T-helper 2 cell treated with Interferon-gamma antibody and Interleukin-4, amounts not matched to agents 5 μg/mL and 100 μg/mL, for 36 hours (primary cell): ENCODE measurements around the gene KMT2E.
"Not testable (repeated sequence)": the region's sequence is repeated elsewhere in the genome, so short reads cannot be mapped to it uniquely, and the experiment has no call there.

ENCODE experiments used
- DNase-seq: peaks from one replicate; pipeline ENCODE4 v3.0.0; 2021; ENCODE audit warnings: low spot score
- H3K27ac Mint-ChIP-seq: one replicate; pipeline ENCODE4 v1.8.0; 2021; ENCODE audit warnings: mild to moderate bottlenecking, mixed read lengths
- H3K27me3 Mint-ChIP-seq: one replicate; pipeline ENCODE4 v1.8.0; 2021; ENCODE audit warnings: low read depth, mixed read lengths
- H3K36me3 Mint-ChIP-seq: one replicate; pipeline ENCODE4 v1.8.0; 2021; ENCODE audit warnings: low read depth, mixed read lengths
- H3K4me1 Mint-ChIP-seq: one replicate; pipeline ENCODE4 v1.8.0; 2021; ENCODE audit warnings: low read depth, mixed read lengths
- H3K4me3 Mint-ChIP-seq: one replicate; pipeline ENCODE4 v1.8.0; 2022; ENCODE audit warnings: mild to moderate bottlenecking, moderate library complexity, mixed read lengths
- H3K9me3 Mint-ChIP-seq: one replicate; pipeline ENCODE4 v1.8.0; 2021; ENCODE audit warnings: mixed read lengths

KMT2E gene, protein sequence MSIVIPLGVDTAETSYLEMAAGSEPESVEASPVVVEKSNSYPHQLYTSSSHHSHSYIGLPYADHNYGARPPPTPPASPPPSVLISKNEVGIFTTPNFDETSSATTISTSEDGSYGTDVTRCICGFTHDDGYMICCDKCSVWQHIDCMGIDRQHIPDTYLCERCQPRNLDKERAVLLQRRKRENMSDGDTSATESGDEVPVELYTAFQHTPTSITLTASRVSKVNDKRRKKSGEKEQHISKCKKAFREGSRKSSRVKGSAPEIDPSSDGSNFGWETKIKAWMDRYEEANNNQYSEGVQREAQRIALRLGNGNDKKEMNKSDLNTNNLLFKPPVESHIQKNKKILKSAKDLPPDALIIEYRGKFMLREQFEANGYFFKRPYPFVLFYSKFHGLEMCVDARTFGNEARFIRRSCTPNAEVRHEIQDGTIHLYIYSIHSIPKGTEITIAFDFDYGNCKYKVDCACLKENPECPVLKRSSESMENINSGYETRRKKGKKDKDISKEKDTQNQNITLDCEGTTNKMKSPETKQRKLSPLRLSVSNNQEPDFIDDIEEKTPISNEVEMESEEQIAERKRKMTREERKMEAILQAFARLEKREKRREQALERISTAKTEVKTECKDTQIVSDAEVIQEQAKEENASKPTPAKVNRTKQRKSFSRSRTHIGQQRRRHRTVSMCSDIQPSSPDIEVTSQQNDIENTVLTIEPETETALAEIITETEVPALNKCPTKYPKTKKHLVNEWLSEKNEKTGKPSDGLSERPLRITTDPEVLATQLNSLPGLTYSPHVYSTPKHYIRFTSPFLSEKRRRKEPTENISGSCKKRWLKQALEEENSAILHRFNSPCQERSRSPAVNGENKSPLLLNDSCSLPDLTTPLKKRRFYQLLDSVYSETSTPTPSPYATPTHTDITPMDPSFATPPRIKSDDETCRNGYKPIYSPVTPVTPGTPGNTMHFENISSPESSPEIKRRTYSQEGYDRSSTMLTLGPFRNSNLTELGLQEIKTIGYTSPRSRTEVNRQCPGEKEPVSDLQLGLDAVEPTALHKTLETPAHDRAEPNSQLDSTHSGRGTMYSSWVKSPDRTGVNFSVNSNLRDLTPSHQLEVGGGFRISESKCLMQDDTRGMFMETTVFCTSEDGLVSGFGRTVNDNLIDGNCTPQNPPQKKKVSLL (N-terminal part only)

DNA sequence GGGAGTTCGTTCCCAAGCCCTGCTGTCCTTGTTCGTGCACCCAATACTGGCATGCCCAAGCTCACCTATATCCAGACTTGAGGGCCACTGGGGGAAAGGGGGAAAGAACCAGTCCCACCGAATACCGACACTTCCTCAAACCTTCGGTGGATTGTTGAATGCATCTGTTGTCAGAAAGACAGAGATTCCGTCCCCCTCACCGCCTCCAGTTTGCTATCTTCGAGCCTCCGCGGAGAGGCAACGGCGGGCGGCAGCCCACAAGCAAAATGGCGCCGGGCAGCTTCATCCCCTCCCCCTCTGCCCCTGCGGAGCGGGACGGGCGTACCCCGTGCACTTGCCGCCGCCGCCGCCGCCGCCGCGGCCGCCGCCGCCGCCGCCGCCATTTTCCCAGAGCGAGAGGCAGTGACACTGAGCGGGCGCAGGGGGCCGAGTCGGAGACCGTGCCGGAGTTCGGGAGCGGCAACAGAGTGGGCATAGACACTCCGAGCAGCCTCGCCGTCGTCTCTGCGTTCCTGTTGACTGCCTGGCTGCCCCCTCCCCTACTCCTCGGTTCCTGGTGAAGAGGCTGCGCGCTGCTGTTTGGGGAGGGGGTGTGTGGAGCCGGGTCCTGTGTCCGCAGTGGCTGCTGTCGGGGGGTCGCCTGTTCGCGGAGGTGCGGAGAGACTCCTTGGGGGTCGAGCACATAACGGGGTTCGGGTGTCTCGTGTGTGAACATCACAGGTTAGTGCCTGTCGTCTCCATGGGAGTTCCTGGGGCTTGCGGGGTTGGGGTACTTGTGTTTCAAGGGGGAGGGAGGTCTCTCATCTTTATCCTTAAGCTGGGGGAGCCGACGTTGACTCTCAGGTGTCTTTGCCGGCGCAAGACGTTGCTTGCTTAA is at the start of gene KMT2E:
Gene KMT2E, plus strand, starts transcription at position 390 of the 877 bp plus-strand sequence. CDS start 26,748 bp downstream, outside the sequence.
- Mint-ChIP-seq H3K9me3 (no peaks in the 10 kb centered on the region), H3K4me1 (peaks cover 29% of the 10 kb centered on the region), H3K4me3 (peak within 1 kb of the TSS; percentile 99), H3K36me3 (peaks cover 54% of the 10 kb centered on the region), H3K27ac (peak within 1 kb of the TSS; percentile 100), H3K27me3 (peaks cover 4% of the 10 kb centered on the region)
- peak; percentile 90 for DNase-seq

DNA sequence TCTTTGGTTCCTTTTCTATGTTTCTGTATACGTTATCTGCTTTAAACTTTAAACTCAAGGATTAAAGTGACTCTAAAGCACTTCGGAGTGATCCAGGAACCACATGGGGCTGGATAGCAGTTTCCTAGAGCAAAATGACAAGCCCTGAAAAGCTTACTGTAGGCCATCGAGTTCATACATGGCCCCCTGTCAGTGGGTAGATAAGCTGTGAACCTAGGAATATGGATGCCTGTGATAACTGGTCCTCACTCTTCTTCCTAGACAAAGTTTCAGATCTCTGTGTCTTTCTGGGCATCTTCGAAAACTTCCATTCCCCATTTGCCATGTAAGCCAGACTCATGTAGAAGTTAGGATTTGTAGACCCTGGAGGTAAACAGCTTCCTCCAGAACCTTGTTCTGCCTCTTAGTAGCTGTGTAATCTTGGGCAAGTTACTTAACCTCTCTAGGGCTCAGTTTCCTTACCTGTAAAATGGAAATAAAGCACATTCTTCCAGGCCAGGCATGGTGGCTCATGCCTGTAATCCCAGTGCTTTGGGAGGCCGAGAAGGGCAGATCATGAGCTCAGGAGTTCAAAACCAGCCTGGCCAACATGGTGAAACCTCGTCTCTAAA is 49.3 kb upstream of the KMT2E start:
- peaks cover 11% of the 10 kb centered on the region for H3K9me3 Mint-ChIP-seq
- H3K27ac Mint-ChIP-seq: no peak overlapping the region
- no peak for DNase-seq
- no peaks in the 10 kb centered on the region for H3K27me3 Mint-ChIP-seq
- H3K4me1 Mint-ChIP-seq: peaks cover 24% of the 10 kb centered on the region
- H3K4me3 Mint-ChIP-seq: no peak overlapping the region
- H3K36me3 Mint-ChIP-seq: peaks cover 35% of the 10 kb centered on the region

DNA sequence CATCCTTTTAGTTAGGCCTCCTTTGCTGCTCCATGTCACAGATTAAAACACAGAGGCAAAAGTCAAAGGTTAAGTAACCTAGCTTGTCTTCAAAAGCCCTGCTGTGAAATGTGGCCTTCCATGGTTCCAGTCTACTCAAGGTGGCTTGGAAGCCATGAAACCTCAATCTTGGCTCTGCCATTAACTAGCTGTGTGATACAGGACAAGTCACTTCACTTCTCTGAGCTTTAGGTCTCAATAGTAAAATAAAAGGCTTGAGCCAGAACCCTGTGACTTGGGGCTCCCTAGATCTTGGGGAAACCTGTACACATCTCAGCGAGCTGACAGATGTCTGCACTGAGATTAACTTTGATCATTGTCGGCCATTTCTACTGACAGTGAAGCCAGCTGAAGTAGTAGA is 48.0 kb upstream of the KMT2E start:
- no peaks in the 10 kb centered on the region for H3K27me3 Mint-ChIP-seq
- no peak overlapping the region for H3K27ac Mint-ChIP-seq
- peaks cover 21% of the 10 kb centered on the region for H3K4me1 Mint-ChIP-seq
- peaks cover 11% of the 10 kb centered on the region for H3K9me3 Mint-ChIP-seq
- H3K4me3 Mint-ChIP-seq: no peak overlapping the region
- DNase-seq: no peak
- peaks cover 32% of the 10 kb centered on the region for H3K36me3 Mint-ChIP-seq

DNA sequence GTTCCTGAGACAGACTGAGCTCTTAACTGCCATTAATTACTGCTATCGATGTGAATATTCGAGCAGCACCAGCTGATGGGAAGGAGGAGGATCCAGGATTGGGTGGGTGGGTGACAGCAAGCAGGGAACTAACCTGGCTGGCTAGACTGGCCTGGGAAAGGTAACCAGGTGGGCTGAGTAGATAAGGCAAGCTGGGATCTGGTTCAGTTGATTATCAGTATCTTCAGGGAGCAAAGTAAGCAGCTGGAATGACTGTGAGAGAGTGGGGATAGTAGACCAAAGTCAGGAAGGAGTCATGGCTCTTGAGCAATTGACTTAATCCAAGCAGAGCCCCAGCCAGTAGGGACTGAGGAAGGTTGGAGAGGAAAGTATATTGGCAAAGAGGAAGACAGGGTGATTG is 46.9 kb upstream of the KMT2E start:
- Mint-ChIP-seq H3K4me3 (no peak overlapping the region), H3K4me1 (peaks cover 16% of the 10 kb centered on the region), H3K27ac (no peak overlapping the region), H3K27me3 (no peaks in the 10 kb centered on the region), H3K9me3 (peaks cover 11% of the 10 kb centered on the region), H3K36me3 (peaks cover 34% of the 10 kb centered on the region)
- no peak for DNase-seq

DNA sequence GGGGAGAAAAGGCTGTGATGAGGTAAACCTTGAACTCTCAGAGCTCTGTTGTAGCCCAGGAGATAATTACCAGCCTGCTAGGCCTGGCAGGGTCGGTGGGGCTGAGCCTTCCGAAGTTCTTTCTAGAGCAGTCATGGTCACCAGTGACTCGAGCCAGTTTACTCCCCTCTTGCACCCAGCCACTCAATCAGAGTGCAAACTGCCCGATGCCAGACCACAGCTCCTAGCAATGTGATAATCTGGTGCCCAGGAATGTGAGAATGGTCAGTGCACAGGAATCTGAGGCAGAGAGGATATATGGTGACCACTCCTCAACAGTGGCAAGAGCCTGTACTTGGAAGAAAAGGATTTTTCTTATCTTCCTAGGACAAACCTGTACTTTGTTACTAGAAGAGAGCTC is 46.4 kb upstream of the KMT2E start:
- Mint-ChIP-seq H3K4me1 (peaks cover 11% of the 10 kb centered on the region), H3K27ac (no peak overlapping the region), H3K27me3 (no peaks in the 10 kb centered on the region), H3K36me3 (peaks cover 32% of the 10 kb centered on the region), H3K9me3 (peaks cover 11% of the 10 kb centered on the region), H3K4me3 (no peak overlapping the region)
- DNase-seq: no peak

DNA sequence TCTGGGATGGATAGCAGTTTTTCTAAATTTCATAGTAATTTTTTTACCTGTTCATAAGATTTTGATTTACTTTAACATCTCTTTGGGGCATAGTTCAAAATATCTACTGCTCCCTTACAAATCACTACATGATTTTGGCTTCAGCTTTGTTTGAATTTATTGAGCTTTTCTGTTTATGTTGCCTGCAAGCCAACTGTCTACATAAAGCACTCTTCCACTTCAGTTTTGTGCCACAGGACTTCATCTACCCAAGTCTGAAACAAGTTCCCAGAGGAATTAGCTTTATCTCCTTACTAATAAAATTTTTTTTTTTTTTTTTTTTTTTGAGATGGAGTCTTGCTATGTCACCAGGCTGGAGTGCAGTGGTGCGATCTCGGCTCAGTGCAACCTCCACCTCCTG is 45.4 kb upstream of the KMT2E start:
- Mint-ChIP-seq H3K9me3 (peaks cover 6% of the 10 kb centered on the region), H3K36me3 (peaks cover 21% of the 10 kb centered on the region), H3K27me3 (no peaks in the 10 kb centered on the region), H3K4me3 (no peak overlapping the region), H3K27ac (no peak overlapping the region), H3K4me1 (peaks cover 6% of the 10 kb centered on the region)
- no peak for DNase-seq

DNA sequence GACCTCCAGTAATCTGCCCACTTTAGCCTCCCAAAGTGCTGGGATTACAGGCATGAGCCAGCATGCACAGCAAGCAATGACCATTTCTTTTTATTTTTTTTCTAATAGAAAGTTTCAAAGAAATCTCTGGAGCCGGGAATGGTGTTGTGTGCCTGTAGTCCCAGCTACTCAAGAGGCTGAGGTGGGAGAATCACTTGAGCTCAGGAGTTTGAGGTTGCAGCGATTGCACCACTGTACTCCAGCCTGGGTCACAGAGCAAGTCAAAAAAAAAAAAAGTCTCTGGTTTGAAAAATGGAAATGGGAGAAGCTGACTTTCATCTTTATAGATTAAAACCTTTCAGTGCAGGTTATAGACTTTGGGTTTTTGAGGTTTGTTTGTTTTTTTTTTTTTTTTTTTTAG is 44.8 kb upstream of the KMT2E start:
- no peak for DNase-seq
- Mint-ChIP-seq H3K27me3 (no peaks in the 10 kb centered on the region), H3K9me3 (peaks cover under 1% of the 10 kb centered on the region), H3K4me3 (no peak overlapping the region), H3K36me3 (peaks cover 17% of the 10 kb centered on the region), H3K4me1 (peaks cover 5% of the 10 kb centered on the region), H3K27ac (no peak overlapping the region)

DNA sequence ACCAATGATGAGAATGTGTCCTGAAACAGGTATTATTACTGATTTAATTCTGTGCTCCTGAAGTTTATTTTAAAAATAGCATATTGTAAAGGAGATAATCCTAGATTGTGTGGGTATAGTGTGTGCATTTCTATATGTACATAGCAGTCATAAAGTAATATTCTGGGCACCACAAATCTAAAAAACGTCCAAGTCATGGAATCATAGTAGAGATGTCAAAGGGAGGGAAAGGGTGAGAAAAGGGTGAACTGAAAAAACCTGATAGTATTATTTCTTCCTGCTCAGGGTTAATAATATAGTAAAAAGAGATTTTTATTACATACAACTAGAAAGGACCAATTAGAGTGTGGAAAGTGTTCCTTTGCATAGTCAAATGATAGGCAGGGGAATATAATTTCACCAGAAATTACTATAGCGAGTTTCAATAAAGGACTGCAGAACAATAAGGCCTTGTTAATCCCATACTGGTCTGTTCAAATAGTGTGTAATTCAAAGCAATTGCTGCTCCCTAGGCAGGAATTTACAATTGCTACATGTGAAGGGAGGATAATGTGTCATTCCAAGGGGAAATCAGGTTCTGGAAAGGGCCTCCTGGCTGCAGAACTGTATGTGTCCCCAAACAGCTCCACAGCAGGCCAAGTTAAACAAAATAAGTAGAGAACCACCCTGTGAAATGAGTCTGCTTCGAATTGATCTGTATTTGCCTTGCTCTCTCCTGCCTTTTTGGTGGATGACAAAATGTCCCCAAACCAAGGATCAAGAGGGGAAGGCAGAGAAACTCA is 42.5 kb upstream of the KMT2E start:
- no peak overlapping the region for H3K27ac Mint-ChIP-seq
- peaks cover 5% of the 10 kb centered on the region for H3K4me1 Mint-ChIP-seq
- no peaks in the 10 kb centered on the region for H3K9me3 Mint-ChIP-seq
- H3K4me3 Mint-ChIP-seq: no peak overlapping the region
- DNase-seq: no peak
- peaks cover 8% of the 10 kb centered on the region for H3K36me3 Mint-ChIP-seq
- no peaks in the 10 kb centered on the region for H3K27me3 Mint-ChIP-seq

DNA sequence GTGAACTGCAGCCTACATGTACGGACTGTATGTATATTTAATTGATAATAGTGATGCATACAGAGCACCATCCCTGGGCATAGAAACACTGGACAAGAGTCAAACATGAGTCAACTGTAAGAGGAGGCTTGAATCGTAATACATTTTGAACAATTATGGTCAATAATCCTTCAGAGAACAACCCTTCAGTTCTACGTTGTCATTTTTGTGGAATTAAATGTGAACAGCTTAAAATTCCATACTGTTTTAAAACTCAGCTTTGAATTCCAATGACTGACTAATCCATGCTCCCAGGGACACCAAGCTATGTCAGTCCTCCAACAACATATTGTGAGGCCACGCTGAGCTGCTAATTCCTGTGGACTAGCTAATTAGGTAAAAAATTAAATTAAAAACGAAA is 41.5 kb upstream of the KMT2E start:
- no peaks in the 10 kb centered on the region for H3K9me3 Mint-ChIP-seq
- no peak overlapping the region for H3K27ac Mint-ChIP-seq
- peaks cover 4% of the 10 kb centered on the region for H3K4me1 Mint-ChIP-seq
- no peak for DNase-seq
- H3K27me3 Mint-ChIP-seq: no peaks in the 10 kb centered on the region
- H3K36me3 Mint-ChIP-seq: peaks cover 9% of the 10 kb centered on the region
- H3K4me3 Mint-ChIP-seq: no peak overlapping the region

DNA sequence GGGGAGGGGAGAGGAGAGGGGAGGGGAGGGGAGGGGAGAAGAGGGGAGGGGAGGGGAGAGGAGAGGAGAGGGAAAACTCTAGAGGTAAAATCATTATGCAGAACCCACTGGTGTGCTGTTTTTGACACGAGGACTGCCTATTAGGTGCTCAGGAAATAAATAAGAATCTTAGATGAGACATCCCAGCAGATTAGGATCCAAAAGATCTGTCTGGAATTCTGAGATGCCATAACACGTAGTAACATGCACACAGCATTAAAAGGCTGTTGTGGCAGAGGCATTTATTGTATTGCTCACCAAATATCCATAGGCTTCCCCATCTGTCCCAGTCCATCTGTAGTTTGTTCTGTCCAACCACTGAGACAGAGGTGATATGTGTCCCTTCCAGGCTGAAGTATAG is 40.8 kb upstream of the KMT2E start:
- H3K36me3 Mint-ChIP-seq: peaks cover 8% of the 10 kb centered on the region
- no peak for DNase-seq
- peaks cover 4% of the 10 kb centered on the region for H3K4me1 Mint-ChIP-seq
- no peaks in the 10 kb centered on the region for H3K9me3 Mint-ChIP-seq
- no peak overlapping the region for H3K27ac Mint-ChIP-seq
- H3K4me3 Mint-ChIP-seq: no peak overlapping the region
- no peaks in the 10 kb centered on the region for H3K27me3 Mint-ChIP-seq

DNA sequence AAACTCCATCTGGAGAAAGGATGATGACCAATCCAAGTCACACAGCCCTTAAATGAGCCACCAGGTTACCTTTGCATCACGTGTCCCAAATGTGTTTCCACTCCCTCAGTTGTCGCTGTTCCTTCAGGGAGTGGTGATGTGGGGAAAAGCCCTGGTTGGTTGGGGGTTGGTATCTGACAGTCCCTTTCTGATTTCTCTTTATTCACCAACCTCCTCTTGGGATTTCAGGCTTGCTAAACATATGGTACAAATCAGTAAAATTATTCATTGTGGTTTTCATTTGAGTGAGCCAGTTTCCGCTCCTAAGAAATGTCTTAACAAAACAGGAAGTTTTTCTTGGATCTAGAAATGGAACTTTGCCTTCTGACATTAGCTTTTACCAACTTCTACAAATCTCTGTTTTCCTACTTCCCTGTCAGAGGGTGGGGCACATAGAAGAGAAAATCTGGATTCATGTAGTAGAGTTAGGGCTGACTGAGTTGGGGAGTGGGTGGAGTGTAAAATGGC is 40.0 kb upstream of the KMT2E start:
- H3K4me1 Mint-ChIP-seq: peaks cover 4% of the 10 kb centered on the region
- no peaks in the 10 kb centered on the region for H3K27me3 Mint-ChIP-seq
- no peak overlapping the region for H3K27ac Mint-ChIP-seq
- no peaks in the 10 kb centered on the region for H3K9me3 Mint-ChIP-seq
- H3K36me3 Mint-ChIP-seq: peaks cover 8% of the 10 kb centered on the region
- no peak overlapping the region for H3K4me3 Mint-ChIP-seq
- DNase-seq: no peak

DNA sequence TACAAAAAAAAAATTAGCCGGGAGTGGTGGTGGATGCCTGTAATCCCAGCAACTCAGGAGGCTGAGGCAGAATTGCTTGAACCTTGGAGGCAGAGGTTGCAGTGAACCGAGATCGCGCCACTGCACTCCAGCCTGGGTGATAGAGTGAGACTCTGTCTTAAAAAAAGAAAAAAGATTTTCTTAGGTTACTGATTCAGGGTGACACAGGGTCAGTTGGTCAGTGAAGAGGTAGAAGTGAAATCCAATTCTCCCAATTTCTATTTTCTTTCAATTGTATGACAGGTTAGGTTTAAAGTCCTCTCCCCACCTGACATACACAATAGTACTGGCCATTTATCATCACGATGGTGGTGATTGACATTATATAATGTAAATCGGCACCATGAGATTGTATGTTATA is 38.5 kb upstream of the KMT2E start:
- not testable (repeated sequence) for H3K36me3 Mint-ChIP-seq, H3K27me3 Mint-ChIP-seq, DNase-seq, H3K4me3 Mint-ChIP-seq, H3K27ac Mint-ChIP-seq, H3K4me1 Mint-ChIP-seq, H3K9me3 Mint-ChIP-seq
